Heart left ventricle (tissue), 16 donors: ENCODE data around the gene STARD8. TPM values are rescaled to one million over a fixed set of nuclear protein-coding genes. Genes with fewer than 3 reads are reported as not detected.
A peak's percentile ranks its signal among the peaks of the same experiment; 100 is the strongest.

Source experiments
- ATAC-seq, 4 donors: fragments of 200-7000 bp; cut with Tn5 transposase; one replicate each; pipeline ENCODE4 v1.9.1; 2020 to 2022; ENCODE audit warnings: moderate library complexity in 4 of 4, mild to moderate bottlenecking in 3 of 4, moderate number of reproducible peaks in 1 of 4
- DNase-seq, 5 donors: peaks; one replicate each; pipeline ENCODE4 v3.0.0-alpha.2; 2020
- H3K27ac ChIP-seq, 12 donors: fragments of 200-600 bp; sonication (generic) in 4 of 12; one replicate each; pipeline versions ENCODE4 v1.5.0 to v1.8.0; 2016 to 2022; ENCODE audit warnings: mild to moderate bottlenecking in 2 of 12
- H3K27me3 ChIP-seq, 9 donors: fragments of 200-600 bp; sonication (generic) in 2 of 9; one replicate each; pipeline versions ENCODE4 v1.5.1 to v1.8.0; 2016 to 2022; ENCODE audit warnings: mild to moderate bottlenecking in 3 of 9
- H3K36me3 ChIP-seq, 9 donors: fragments of 200-600 bp; sonication (generic) in 2 of 9; one replicate each; pipeline versions ENCODE4 v1.5.0 to v1.8.0; 2018 to 2022; ENCODE audit warnings: mild to moderate bottlenecking in 2 of 9
- H3K4me1 ChIP-seq, 12 donors: fragments of 200-600 bp; sonication (generic) in 4 of 12; one replicate each; pipeline versions ENCODE4 v1.5.0 to v1.8.0; 2016 to 2022; ENCODE audit warnings: mild to moderate bottlenecking in 3 of 12
- H3K4me3 ChIP-seq, 12 donors: fragments of 200-600 bp; sonication (generic) in 4 of 12; one replicate each; pipeline versions ENCODE4 v1.5.0 to v1.8.0; 2017 to 2022; ENCODE audit warnings: mild to moderate bottlenecking in 9 of 12, moderate library complexity in 4 of 12
- H3K9me3 ChIP-seq, 12 donors: fragments of 200-600 bp; sonication (generic) in 4 of 12; one replicate each; pipeline versions ENCODE4 v1.5.0 to v1.8.0; 2016 to 2022; ENCODE audit warnings: mild to moderate bottlenecking in 1 of 12
- CTCF ChIP-seq, 12 donors: fragments of 200-600 bp; sonication (generic) in 4 of 12; IDR thresholded peaks; one replicate each; pipeline versions ENCODE4 v1.5.0 to v1.8.0; 2018 to 2022; ENCODE audit warnings: antibody characterized with exemption in 12 of 12, mild to moderate bottlenecking in 5 of 12
- POLR2A ChIP-seq, 2 donors: fragments of 450-650 bp; IDR thresholded peaks; one replicate each; pipeline ENCODE4 v1.6.1; 2017; ENCODE audit warnings: antibody characterized with exemption in 2 of 2, mild to moderate bottlenecking in 2 of 2, moderate library complexity in 2 of 2
- WGBS, 4 donors: extraction: QIAGEN DNeasy Blood & Tissue Kit in 2 of 4; methylation state at CpG; one replicate each; pipeline versions ENCODE4 v1.1.5 to v1.1.7; 2013 to 2018; 5-methylcytosine and 5-hydroxymethylcytosine counted together
- intact Hi-C, 10 donors: fragments of 100-400 bp; cut with DNase I; formaldehyde crosslinking; loops; one replicate each; pipeline versions ENCODE4 v1.11.1 to v1.14.2; 2022
- polyA plus RNA-seq, 2 donors: library from polyadenylated mRNA; stranded (reverse); fragments of 200-250 nt; gene quantifications; one replicate each; pipeline ENCODE4 v1.2.3, GENCODE V29; 2013
- total RNA-seq, 9 donors: library from RNA; depleted of rRNA in 2 of 9; stranded (reverse); fragments of >200 nt in 2 of 9; fragmentation: NEBNext Ultra II Directional in 3 of 9; extraction: Animal tissue kit (Norgen Biotek cat#: 25700) in 3 of 9; gene quantifications; one replicate each; pipeline versions ENCODE4 v1.1.0 to v1.2.4, GENCODE V29; 2016 to 2023
- donor health status: ischemic (EF 13 %, LVEDD 7.1; RV severe dilation, severe dysfunction).
- donor health status: healthy with polysubstance abuse.
- donor health status: DM: no; HTN: yes; CAD: no.
- donor health status: DM: no; HTN: no; CAD: no.
- donor health status: ischemic (EF 25% LVEDD 6.9; RV normal size, moderate dysfunction).
- donor health status: ischemic (EF 25% LVEDD 5.7; RV mildly dilated, moderate dysfunction).
- donor health status: healthy.
- donor health status: DM: yes; HTN: yes; CAD: no.
- donor health status: ischemic (EF 35%, LVEDD 5.7; RV mildly dilated, moderate dysfunction).
- donor health status: nonischemic (EF 11% LVEDD 7.7; RV severe dilation, severe dysfunction).
- donor health status: DM: yes; HTN: yes; CAD: no.
- donor health status: PGD.
- donor health status: ischemic (EF 29% LVEDD 5.4; RV normal size, mild dysfunction).
- donor health status: nonischemic (EF 23%, LVEDD 6.1; RV moderate dilation, normal function).

STARD8 gene
- total and polyA plus RNA-seq, 11 donors: 4.2 to 17.5 (median 7.1) TPM

DNA sequence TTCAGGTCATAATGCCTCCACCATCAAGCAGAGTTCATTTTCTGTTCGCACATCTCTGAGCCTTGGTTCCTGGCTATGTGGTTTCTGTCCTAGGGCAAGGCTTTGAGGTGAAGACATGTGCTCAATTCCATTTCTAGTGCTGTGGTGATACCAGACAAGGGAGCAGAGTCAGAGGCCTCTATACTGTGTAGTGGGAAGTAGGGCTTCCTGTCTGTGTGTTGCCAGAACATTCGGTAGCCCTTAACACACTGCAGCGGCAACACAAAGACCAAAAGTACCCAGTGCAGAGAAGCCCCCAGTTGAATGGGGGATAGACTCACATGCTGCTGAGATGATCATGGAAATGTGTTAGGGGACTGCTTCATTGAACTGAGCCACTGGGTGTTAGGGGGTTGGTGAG lies 56.4 kb downstream of the STARD8 start:
- no peaks in the 10 kb centered on the region for H3K36me3 ChIP-seq
- H3K27ac ChIP-seq: peak overlapping the region in 10 of 12 donors; percentile 38 to 75 (median 54)
- peak in 3 of 4 donors; percentile 28 to 59 (median 28) for ATAC-seq
- H3K9me3 ChIP-seq: no peaks in the 10 kb centered on the region
- peaks cover 0 to 82% (median 30%) of the 10 kb centered on the region in 12 donors for H3K4me1 ChIP-seq
- WGBS, 4 donors: 44 to 56% (median 50%) methylated on average over 3 of the region's 3 CpGs
- no peak overlapping the region for H3K4me3 ChIP-seq
- TF ChIP-seq POLR2A (IDR thresholded peaks at IDR 0.05) (no peak), CTCF (IDR thresholded peaks at IDR 0.05) (no peak)
- intact Hi-C loops: loop anchor here in 1 of 10 donors (10.0 kb wide), 1 partner anchor 109 kb away; no protein-coding TSS in a partner anchor
- H3K27me3 ChIP-seq: peaks cover 0 to 6% (median 0%) of the 10 kb centered on the region in 9 donors
- DNase-seq: no peak

- H3K27ac ChIP-seq: peak overlapping the region in 1 of 12 donors; percentile 2
- DNase-seq (no peak), ATAC-seq (no peak)
- TF ChIP-seq CTCF (IDR thresholded peaks at IDR 0.05) (no peak), POLR2A (IDR thresholded peaks at IDR 0.05) (no peak)
- no peak overlapping the region for H3K4me3 ChIP-seq
- no peaks in the 10 kb centered on the region for H3K9me3 ChIP-seq
- intact Hi-C loops: loop anchor here in 2 of 10 donors (5.0 to 10.0 kb wide), 2 partner anchors 109 to 111 kb away; no protein-coding TSS in a partner anchor
- H3K36me3 ChIP-seq: no peaks in the 10 kb centered on the region
- WGBS, 4 donors: 33 to 48% (median 41%) methylated on average over 5 of the region's 5 CpGs
- H3K4me1 ChIP-seq: peaks cover 0 to 70% (median 25%) of the 10 kb centered on the region in 12 donors
- peaks cover 0 to 6% (median 0%) of the 10 kb centered on the region in 9 donors for H3K27me3 ChIP-seq
Measured at GRCh38 chrX:68705986-68706385, 58.5 kb downstream of the STARD8 start.

DNA sequence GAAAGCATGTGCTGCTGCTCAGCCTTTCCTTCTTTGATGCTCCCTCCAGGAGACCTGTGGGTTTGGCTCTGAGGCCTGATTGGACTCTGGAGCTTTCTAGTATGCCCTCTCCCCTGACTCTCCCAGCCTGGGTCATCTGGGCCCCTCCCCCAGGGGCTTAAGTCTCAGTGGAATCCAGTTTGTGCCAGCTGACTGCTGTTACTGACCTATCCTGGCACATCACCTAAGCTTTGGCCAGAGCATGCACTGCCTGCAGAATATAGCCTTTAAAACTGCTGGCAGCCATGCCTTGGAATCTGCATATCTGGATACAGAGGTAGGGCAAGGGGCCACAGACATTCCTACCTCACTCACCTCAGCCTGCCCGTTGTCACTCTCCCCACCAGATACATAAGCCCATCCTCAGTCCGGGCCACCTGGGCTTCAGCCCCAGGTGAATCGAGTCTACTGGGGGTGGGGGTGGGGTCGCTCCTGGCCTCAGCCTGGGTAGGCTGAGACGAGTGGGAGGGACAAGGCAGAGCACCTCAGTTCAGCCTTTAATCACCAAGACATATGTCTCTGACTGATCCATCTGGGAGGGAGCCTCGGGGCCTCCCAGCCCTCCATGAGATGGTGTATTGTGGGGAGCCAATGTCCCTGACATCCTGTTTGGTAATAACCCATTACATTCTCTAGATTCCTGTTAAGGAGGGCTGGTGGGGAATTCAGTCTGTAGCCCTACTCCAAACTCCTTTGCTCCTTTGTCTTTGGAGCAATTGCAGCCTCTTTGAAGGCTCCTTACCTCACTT lies 61.2 kb downstream of the STARD8 start:
- Histone ChIP-seq H3K36me3 (peaks cover 0 to 5% (median 0%) of the 10 kb centered on the region in 9 donors), H3K4me1 (peaks cover 0 to 46% (median 15%) of the 10 kb centered on the region in 12 donors), H3K9me3 (no peaks in the 10 kb centered on the region), H3K27ac (peak overlapping the region in 2 of 12 donors; percentile 2 to 26), H3K4me3 (no peak overlapping the region), H3K27me3 (no peaks in the 10 kb centered on the region)
- no peak for TF ChIP-seq POLR2A (IDR thresholded peaks at IDR 0.05)
- TF ChIP-seq CTCF (IDR thresholded peaks at IDR 0.05): no peak
- intact Hi-C loops: loop anchor here in 2 of 10 donors (5.0 to 10.0 kb wide), 2 partner anchors 111 to 114 kb away; no protein-coding TSS in a partner anchor
- 34 to 60% (median 48%) methylated on average over 3 to 6 of the region's 6 CpGs for WGBS, 4 donors
- peak in 1 of 4 donors; percentile 23 for ATAC-seq
- DNase-seq: no peak
